HG03060 (cell line): Measurements from ENCODE around the gene PSRC1.

Experiments used
- ATAC-seq: cut with Tn5 transposase; IDR thresholded peaks from one replicate; pipeline ENCODE4 v1.9.1; 2021; ENCODE audit warnings: low read depth, moderate number of reproducible peaks; ENCODE audit not compliant: unreplicated experiment

PSRC1 gene

DNA sequence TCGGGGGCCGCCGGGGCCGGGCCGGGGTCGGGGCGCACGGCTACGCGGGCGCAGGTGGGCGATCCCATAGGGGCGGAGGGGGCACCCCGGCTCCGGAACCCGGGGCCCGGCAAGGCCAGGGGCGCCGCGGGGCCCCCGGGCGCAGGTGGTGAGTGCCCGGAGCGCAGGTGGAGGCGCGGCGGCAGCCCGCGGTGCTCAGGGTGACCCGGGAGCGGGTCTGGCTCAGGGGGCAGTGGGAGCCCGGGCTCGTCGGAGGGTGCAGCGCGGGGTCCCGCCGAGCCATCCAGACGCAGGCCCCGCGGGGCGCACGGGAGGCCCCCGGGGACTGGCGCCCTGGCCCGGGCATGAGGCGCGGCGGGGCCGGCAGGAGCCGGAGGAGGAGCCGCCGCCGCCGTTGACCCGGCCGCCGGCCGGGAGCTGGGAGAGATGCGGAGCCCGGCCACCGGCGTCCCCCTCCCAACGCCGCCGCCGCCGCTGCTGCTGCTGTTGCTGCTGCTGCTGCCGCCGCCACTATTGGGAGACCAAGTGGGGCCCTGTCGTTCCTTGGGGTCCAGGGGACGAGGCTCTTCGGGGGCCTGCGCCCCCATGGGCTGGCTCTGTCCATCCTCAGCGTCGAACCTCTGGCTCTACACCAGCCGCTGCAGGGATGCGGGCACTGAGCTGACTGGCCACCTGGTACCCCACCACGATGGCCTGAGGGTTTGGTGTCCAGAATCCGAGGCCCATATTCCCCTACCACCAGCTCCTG is 33.1 kb downstream of the PSRC1 start:
- no peak for ATAC-seq

DNA sequence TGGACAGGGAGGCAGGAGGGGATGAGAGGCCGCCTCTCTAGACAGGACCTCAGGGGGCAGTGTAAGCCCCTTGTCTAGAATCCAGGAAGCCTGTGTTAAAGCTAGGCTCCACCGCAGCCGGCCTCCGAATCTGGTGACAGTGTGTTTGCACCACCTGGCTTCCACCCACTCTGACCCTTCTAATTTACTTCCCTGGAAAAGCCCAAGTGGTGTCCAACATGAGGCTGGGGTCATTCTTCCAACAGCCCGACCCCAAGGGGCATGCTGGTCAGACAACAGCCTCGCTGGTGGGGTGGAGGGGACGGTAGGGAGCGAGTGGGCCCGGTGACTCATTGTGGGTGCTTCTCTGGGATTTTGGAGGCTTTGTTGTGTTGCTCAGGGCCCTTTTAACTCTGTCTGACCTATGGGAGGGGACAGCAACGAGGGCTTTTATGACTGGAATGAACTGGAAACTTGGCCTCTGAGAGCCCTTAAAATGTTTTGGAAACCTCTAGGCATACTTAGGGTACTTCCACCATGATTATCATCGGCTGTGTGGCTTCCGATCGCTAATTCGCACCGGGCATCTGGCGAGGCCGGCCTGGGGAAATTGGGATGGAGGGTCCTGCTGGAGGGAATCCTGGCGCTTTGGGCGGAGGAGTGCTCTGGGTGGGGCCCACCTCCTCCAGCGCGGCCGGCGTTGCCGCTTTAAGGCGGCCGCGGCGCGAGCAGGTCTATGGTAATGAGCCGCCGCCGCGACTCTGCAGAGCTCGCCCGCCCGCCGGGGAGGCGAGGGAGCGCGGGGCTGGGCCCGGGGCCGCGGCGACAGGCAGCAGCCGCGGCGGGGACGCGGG is 33.9 kb downstream of the PSRC1 start, which contains the start of gene CELSR2:
Gene CELSR2 (plus strand): TSS at position 743 of the 833 bp plus-strand sequence. CDS start 541 bp downstream, outside the sequence.
- no peak for ATAC-seq

DNA sequence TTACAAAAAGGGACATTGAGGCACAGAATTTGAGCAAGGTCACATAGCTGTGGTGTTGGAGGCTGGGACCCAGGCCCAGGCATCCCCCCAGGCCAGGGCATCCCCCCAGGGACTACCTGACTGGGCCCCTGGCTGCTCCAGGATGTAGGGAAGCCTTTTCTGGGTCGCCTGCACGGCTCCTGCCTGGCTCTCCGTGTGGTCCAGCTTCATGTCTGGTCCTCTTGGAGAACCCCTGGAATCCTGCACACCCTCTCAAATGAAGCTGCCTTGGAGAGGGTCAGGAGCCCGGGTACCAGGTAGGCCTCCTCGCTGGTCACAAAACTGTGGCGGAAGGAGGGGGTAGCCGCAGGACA is 34.5 kb downstream of the PSRC1 start:
- no peak for ATAC-seq

DNA sequence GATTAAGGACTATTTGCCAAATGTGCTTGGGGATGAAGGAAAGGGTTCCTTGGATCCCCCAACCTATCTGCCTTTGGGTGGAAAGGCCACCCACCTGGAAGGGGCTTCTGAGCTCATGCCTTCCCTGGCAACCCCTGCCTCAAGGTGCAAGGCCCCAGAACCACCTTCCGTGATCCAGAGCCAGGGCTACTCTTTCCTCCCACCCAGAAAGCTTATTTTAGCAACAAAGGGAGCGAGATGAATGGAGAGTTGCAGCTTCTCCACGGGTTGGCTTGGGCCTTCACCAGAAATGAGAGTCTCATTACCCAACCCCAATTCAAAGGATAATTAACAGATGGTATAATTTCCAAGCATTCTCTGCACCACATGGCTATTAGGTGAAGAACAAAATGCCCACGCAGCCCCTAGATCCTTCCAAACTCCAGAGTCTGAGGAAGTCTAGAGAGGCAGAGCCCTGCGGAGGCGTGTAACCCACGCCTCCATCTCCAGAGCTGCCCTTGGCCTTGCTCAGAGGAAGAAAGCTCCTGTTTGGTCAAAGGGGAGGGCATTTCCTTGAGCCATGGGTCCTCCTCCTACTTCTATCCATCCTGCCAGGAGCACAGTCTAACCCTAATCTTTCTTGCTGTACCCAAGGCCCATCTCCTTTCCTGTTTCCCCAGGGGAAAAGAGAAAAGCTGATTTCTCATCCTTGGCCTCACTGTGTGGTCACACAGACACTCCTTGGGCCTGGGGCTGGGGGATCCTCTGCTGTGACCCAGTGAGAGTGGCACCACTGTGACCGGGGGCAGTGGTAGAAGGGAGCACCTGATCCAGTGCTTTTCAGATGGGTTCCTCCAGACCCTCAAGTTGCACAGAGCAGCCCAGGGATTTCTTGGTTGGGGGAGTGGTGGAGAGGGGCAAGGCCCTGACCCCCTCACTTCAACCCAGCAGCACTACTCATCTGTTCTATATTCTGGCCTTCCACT is 35.3 kb downstream of the PSRC1 start:
- ATAC-seq = no peak

DNA sequence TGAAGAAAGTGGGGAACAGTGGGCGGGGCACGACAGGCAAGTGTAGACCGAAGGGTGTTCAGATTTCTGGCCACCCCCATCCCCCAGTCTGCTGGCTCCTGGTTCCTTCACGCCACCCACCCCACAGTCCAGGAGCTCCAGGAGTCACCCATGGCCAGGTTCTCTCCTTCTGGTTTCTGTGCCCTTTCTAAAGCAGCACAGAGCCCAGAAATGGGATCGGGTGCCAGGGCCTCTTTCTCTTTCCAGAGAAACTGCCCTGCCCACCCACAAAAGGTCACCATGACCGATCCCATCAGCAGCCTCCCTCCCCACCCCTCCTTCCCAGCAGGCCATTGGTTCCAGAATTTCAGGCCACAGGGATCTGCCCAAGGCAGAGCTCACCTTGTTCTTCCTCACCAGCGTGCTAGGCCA is 36.8 kb downstream of the PSRC1 start:
- no peak for ATAC-seq

DNA sequence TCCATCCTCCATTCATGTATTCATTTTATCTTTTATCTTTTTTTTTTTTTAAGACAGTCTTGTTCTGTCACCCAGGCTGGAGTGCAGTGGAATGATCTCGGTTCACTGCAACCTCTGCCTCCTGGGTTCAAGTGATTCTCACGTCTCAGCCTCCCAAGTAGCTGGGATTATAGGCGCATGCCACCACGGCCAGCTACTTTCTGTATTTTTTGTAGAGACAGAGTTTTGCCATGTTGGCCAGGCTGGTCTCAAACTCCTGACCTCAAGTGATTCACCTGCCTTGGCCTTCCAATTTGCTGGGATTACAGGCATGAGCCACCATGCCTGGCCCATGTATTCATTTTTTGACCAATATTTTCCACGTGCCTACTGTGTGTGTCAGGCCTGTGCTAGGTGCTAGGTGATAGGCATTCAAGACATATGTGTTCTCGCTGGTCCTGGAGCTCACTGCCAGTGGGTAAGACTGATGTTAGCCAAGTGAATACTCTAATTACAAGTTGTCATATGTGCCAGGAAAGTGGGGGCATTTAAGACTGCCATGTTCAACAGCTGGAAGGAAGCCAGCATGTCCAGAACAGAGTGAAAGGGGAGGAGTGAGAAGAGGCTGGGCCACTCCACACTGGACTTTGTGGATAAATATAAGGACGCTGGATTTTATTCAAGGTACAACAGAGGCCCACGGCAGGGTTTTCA is 38.9 kb downstream of the PSRC1 start:
- no peak for ATAC-seq

DNA sequence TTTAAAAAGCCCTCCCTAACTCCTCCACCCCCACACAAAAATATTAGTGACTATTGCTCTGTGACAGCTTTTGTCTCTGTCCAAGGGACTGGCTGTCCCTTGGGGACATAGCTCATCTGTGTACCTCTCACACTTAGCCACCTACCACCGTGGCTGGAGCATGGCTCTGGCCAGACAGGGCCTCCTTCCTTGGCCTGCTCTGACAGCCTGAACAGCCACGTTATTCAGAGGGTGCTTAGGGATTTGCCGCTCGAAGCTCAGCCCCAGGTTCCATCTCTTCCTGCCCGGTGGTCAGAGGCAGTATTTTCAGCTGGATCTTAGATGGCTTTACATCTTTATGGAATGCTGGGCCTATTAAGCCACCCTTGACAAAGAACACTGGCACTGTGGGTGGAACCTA is 39.7 kb downstream of the PSRC1 start:
- no peak for ATAC-seq

DNA sequence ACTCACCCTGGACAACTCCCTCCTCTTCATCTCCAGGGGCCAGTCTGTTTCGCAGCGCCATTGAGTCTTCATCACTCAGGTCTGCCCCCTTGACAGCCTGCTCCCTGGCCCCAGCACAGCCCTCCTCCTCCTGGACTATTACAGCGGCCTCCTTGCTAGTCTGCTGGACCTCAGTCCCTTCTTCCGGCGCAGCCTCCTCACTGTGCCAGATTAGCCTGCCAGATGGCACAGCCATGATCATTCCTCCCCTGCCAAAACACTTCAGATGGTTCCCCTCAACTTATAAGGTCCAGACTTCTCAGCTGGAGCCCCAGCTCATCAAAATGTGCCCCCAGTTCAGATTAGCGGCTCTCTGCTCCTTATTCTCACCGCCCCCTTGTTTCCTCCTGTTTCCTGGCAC is 40.6 kb downstream of the PSRC1 start:
- no peak for ATAC-seq

DNA sequence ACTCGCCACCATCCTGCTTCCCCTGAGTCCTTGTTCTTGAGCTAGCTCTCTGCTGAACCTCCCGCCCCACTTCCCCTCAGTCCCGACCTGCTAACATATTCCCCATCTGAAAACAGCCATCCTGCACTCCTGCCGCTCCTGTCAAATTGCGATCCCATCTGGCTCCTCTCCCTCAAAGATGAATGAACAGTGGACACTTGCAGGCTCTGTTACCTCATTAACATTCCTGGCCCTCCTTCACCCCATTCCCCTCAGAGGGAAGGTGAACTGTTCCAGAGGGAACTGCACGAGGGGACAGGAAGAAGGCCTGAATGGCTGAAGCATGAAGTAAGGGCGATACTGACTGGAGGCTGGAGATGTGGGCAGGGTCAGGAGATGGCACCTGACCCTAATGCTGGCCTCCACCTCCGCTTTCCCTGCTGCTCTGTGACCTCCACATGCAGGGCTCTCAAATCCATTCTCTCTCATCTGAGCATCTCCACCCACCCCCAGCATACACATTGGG is 41.1 kb downstream of the PSRC1 start:
- ATAC-seq = no peak

DNA sequence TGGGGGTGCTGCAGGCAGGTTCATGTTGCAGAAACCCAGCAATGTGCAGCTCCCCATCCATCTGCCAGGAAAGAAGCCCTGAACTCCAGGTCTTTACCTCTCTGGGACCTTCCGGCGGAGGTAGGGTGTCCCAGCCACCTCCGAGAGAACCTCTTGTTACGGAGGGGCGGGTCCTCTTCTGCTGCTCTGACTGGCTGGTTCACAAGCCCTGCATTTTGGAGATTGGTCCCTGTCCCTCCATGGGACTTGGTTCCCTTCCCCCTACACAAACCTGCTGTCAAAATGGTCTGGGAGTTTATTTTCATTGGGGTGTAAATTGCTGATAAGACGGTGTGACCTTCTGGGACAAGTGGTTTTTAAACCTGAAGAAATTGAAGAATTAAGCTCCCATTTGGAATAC is 41.6 kb downstream of the PSRC1 start:
- ATAC-seq = no peak

DNA sequence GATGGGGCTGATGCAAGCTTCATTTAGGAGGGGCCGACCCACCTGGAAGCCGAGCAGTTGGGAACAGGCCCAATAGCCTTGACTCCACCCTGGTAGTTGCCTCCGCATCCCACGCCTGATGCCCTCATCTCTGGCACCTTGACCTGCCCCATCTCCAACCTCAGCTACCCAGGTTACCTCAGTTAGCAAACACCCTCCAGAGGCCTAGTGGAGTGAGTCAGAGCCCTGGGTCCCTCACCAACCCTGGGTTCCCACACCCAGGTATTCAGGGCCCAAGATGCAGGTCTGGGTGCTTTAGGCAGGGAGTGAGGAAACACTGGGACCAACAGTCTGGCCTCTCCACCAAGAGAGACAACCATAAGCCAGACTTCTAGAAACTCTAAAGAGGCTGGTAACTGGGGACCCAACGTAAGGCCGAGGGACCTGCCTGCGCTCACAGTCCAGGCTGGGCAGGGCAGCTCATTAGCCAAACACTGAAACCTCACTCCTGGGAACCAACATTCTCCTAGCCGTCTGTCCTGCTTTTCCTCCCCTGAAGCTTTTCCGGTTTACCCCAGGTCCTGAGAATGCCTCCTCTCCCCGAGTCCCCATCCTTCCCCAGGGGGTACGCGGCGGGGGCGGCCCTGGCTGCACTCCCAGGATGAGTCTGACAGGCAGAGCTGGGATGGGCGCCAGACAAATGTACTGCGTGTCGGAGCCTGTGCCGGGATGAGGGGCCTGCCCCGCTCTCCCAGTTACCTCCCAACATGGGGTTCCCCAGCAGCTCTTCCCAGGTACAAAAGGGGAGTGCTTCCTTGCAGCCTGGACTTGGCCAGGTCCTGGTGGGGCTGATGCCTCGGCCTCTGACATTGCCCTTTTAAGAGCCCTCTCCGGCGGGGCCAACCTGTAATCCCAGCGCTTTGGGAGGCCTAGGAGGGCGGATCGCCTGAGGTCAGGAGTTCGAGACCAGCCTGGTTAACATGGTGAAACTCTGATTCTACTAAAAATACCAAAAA is 42.5 kb downstream of the PSRC1 start:
- no peak for ATAC-seq

DNA sequence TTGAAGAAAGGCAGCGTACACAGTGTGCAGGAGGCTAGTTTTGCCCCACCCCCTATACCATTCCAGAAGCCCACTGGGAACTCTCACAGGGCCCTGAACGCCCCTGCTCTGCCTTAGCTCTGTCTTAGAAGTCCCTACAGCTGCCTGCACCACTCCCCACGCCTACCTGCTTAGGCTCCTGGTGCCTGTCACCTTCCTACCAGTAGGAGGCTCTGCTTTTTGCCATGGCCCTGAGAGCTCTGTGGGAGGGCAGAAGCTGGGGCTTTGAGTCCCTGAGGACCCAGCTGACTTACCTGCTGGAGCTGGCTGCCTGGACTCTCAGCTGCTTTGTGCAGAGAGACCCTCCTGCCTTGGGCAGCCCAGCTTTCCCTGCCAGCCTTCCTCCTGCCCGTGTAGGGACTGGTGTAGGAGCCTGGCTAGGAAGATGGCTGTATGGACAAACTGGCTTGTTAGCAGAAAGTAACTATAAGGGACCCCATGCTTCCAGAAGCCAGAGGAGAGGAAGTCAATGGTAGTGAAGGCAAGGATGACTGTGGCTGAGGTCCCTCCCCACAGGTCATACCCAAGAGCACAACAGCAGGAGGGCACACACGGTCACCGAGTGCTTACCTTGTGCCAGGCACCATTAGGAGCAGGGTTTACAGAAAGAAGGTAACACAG is 43.4 kb downstream of the PSRC1 start:
- ATAC-seq = no peak

DNA sequence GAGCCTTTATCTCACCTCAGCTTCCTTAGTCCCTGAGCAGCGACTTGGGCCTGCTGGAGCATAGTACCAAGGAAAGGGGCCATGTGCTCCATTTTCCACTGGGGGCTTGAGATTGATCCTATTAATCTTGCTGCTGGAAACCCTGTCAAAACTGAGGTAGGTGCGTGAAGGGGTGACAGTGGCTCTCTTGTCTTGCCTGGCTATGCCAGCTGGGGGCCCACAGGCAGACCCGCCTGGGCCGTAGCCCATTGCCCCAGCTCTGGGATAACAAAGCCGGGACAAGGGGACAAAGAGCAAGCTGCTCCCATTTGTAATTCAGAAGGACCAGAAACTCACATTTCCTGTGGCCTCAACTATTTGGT is 43.9 kb downstream of the PSRC1 start:
- no peak for ATAC-seq

DNA sequence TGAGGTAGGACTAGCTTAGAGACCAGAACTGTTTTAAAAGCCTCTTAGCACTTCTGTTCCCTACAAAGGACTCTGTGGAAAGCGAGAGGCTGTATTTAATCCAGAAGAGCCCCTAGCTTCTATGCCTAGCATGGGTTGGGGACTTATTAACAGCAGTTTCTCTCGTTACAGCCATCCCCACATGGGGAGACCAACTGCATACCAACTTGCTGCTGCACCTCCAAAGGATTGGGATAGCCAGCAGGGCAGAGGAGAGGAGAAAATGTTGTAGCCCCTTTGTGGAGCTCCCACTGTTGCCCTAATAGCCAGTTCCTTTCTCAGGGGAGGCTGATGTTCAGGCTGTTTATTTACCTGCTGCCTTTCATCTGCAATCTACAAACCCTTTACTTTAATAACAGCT is 44.6 kb downstream of the PSRC1 start:
- no peak for ATAC-seq

DNA sequence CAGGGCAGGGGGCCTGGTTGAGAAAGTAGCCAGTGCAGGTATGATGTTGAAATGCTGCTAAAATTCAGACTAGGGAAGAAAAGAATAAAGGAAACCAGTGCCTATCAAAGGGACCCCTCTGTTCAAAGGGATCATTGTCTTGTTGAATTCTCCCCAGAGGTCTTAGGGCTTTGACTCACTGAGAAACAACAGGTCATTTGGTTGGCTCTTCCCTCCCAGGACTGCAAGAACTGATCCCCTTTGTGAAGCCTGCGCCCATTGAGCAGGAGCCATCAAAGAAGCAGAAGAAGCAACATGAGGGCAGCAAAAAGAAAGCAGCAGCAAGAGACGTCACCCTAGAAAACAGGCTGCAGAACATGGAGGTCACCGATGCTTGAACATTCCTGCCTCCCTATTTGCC is 45.4 kb downstream of the PSRC1 start:
- ATAC-seq = no peak

DNA sequence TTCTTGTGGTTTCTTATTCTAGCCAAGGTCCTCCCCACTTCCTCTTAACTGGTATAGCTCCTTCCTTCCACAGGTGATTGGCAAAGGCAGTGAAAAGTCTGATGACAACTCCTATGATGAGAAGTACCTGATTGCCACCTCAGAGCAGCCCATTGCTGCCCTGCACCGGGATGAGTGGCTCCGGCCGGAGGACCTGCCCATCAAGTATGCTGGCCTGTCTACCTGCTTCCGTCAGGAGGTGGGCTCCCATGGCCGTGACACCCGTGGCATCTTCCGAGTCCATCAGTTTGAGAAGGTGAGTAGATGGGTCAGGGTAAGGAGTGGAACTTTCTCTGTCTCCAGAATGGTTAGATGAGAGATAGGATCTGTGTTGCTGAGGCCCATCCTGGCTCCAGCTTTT is 47.8 kb downstream of the PSRC1 start:
- ATAC-seq = no peak

DNA sequence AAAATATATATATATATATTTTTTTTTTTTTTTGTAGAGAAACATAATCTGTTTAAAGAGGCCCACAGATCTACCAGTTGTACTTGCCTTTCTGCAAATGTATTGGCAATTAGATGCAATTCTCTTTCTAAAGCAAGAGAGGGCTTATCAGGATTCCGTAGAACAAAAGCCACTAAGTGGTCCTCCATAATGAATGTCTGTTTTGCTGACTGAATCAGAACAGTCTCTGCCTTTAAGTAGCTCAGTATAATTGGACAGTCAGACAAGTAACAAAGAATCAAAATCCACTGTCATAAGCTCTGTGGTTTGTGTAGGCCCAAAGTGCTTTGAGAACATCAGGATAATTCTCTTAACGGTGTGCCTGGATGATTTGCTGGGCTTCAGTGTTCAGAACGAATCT is 51.9 kb downstream of the PSRC1 start:
- ATAC-seq = no peak
